Subcutaneous adipose tissue (tissue), 4 donors: ENCODE measurements around the gene FRMD4A. TPM values are rescaled to one million over a fixed set of nuclear protein-coding genes. Genes with fewer than 3 reads are reported as not detected.

Experiments used
- CTCF ChIP-seq: fragments of 450-650 bp; IDR thresholded peaks from one replicate; pipeline ENCODE4 v1.5.1; 2016; ENCODE audit warnings: low read depth, mild to moderate bottlenecking, control low read depth, antibody characterized with exemption, moderate library complexity
- total RNA-seq, 4 donors: library from RNA; depleted of rRNA; stranded (reverse); fragments of >200 nt; gene quantifications; one replicate each; pipeline ENCODE4 v1.1.0, GENCODE V29; 2016

FRMD4A gene
- total RNA-seq, 4 donors from 2014 or later, result 70.0 to 206 (median 81.4) TPM

GRCh38 chr10:13983035-13983434 is 347.7 kb downstream of the FRMD4A start:
- TF ChIP-seq CTCF, result no peak

GRCh38 chr10:13978533-13979115 is 352.1 kb downstream of the FRMD4A start:
- TF ChIP-seq CTCF, result no peak

- TF ChIP-seq CTCF, result no peak
Measured at GRCh38 chr10:13977861-13978532, 352.7 kb downstream of the FRMD4A start.

GRCh38 chr10:13973742-13974141 is 357.0 kb downstream of the FRMD4A start:
- TF ChIP-seq CTCF, result no peak

GRCh38 chr10:13972609-13973008 is 358.1 kb downstream of the FRMD4A start:
- TF ChIP-seq CTCF, result no peak

- no peak for TF ChIP-seq CTCF
Measured at GRCh38 chr10:13971601-13972475, 358.9 kb downstream of the FRMD4A start.

GRCh38 chr10:13970957-13971353 is 359.8 kb downstream of the FRMD4A start:
- no peak for TF ChIP-seq CTCF
